Loucy (cell line): ENCODE results near the gene C10orf105.

Experiments used
- H2AFZ ChIP-seq: fragments of 200-600 bp; sonication (generic); 2 replicates; pipeline ENCODE4 v1.6.0; 2016; ENCODE audit warnings: antibody characterized with exemption, mild to moderate bottlenecking, low read length, moderate library complexity
- H3F3A ChIP-seq: fragments of 200-600 bp; 2 replicates; pipeline ENCODE4 v1.6.0; 2016; ENCODE audit warnings: antibody characterized with exemption, low read depth, mild to moderate bottlenecking
- H3K27me3 ChIP-seq: fragments of 200-600 bp; sonication (generic); 2 replicates; pipeline ENCODE4 v1.6.1; 2014; ENCODE audit warnings: low read length, mild to moderate bottlenecking; ENCODE audit not compliant: insufficient read depth, poor library complexity, severe bottlenecking
- H3K36me3 ChIP-seq: fragments of 200-600 bp; sonication (generic); 2 replicates; pipeline ENCODE4 v1.6.1; 2016; ENCODE audit warnings: low read length; ENCODE audit not compliant: insufficient read depth
- H3K4me1 ChIP-seq: fragments of 200-600 bp; sonication (generic); 2 replicates; pipeline ENCODE4 v1.5.1; 2014; ENCODE audit warnings: low read length, mild to moderate bottlenecking; ENCODE audit not compliant: insufficient read depth, poor library complexity, severe bottlenecking
- H3K4me2 ChIP-seq: fragments of 200-600 bp; sonication (generic); 2 replicates; pipeline ENCODE4 v1.6.0; 2014; ENCODE audit warnings: antibody characterized with exemption, low read length, low read depth, mild to moderate bottlenecking; ENCODE audit not compliant: poor library complexity, severe bottlenecking
- H3K4me3 ChIP-seq: fragments of 200-600 bp; sonication (generic); 2 replicates; pipeline ENCODE4 v1.5.1; 2014; ENCODE audit warnings: low read length, mild to moderate bottlenecking, mixed read lengths; ENCODE audit not compliant: poor library complexity, severe bottlenecking
- H3K79me2 ChIP-seq: fragments of 200-600 bp; sonication (generic); 2 replicates; pipeline ENCODE4 v1.6.1; 2014; ENCODE audit warnings: low read length; ENCODE audit not compliant: insufficient read depth
- H3K9ac ChIP-seq: fragments of 200-600 bp; sonication (generic); 2 replicates; pipeline ENCODE4 v1.6.0; 2014; ENCODE audit warnings: mild to moderate bottlenecking, low read depth, low read length, moderate library complexity; ENCODE audit not compliant: poor library complexity, severe bottlenecking
- H3K9me2 ChIP-seq: fragments of 200-600 bp; sonication (generic); replicated peaks from 2 replicates; pipeline ENCODE4 v1.6.1; 2016; ENCODE audit warnings: low read depth, low read length, mixed read lengths
- H3K9me3 ChIP-seq: fragments of 200-600 bp; sonication (generic); 2 replicates; pipeline ENCODE4 v1.6.1; 2014; ENCODE audit warnings: mild to moderate bottlenecking, antibody characterized with exemption, low read length, low read depth; ENCODE audit not compliant: insufficient read depth
- H4K20me1 ChIP-seq: fragments of 200-600 bp; sonication (generic); 2 replicates; pipeline ENCODE4 v1.6.0; 2014; ENCODE audit warnings: antibody characterized with exemption, low read length, mild to moderate bottlenecking; ENCODE audit not compliant: insufficient read depth, poor library complexity, severe bottlenecking
- EZH2phosphoT487 ChIP-seq: fragments of 200-600 bp; IDR thresholded peaks from 2 replicates; pipeline ENCODE4 v1.6.1; 2018; ENCODE audit warnings: antibody characterized with exemption, mild to moderate bottlenecking, moderate library complexity, borderline replicate concordance
- TF ChIP-seq, protein P1 (sequence below): fragments of 200-600 bp; sonication (generic); conservative IDR thresholded peaks from 2 replicates; pipeline ENCODE4 v1.5.1; 2014; ENCODE audit warnings: mild to moderate bottlenecking, antibody characterized with exemption, low read length

C10orf105 gene

DNA sequence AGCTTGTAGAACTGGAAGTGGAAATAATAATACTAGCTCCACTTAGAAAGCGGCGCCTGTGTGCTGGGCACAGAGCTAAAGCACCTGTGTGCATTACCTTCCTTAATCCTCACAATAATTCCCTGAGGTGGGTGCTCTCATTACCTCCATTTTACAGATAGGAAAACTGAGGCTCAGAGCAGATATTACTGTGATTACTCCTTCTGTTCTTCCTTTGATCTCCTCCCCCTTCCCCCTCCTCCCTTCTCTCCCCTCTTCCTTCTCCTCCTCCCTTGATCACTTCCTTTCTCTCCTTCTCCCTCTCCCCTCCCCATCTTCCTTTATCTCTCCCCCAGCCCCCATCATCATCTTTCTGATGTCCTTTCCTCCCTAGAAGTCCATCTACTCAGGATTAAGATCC, 55.0 kb downstream of the C10orf105 start:
- Histone ChIP-seq H3K4me2 (no peak overlapping the region), H3F3A (no peaks in the 10 kb centered on the region), H3K9ac (no peak overlapping the region), H3K9me2 (no peaks in the 10 kb centered on the region), H3K79me2 (no peaks in the 10 kb centered on the region), H3K36me3 (no peaks in the 10 kb centered on the region), H2AFZ (no peak overlapping the region), H3K4me1 (peaks cover 11% of the 10 kb centered on the region), H3K4me3 (no peak overlapping the region), H4K20me1 (no peaks in the 10 kb centered on the region), H3K27me3 (no peaks in the 10 kb centered on the region), H3K9me3 (no peaks in the 10 kb centered on the region)
- TF ChIP-seq, protein P1, sequence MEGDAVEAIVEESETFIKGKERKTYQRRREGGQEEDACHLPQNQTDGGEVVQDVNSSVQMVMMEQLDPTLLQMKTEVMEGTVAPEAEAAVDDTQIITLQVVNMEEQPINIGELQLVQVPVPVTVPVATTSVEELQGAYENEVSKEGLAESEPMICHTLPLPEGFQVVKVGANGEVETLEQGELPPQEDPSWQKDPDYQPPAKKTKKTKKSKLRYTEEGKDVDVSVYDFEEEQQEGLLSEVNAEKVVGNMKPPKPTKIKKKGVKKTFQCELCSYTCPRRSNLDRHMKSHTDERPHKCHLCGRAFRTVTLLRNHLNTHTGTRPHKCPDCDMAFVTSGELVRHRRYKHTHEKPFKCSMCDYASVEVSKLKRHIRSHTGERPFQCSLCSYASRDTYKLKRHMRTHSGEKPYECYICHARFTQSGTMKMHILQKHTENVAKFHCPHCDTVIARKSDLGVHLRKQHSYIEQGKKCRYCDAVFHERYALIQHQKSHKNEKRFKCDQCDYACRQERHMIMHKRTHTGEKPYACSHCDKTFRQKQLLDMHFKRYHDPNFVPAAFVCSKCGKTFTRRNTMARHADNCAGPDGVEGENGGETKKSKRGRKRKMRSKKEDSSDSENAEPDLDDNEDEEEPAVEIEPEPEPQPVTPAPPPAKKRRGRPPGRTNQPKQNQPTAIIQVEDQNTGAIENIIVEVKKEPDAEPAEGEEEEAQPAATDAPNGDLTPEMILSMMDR, result no peak
- no peak for TF ChIP-seq EZH2phosphoT487

DNA sequence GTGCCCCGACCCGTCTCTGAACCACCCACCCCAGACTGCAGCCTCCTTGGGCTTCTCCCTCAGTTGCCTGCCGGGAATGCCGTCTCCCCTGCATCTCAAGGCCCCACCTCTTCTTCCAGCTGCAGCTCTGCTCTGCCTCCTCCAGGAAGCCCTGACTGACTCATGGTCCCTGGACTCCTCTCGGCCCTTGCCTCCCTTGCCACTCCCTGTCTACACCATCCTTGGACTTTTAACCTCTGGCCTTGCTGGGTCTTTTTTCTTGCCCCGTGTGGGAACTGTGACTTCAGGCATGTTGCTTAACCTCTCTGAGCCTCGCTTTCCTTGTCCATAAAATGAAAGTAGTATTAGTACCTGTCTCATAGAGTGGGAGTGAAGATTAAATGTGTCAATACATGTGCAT, 56.3 kb downstream of the C10orf105 start:
- Histone ChIP-seq H3K79me2 (no peaks in the 10 kb centered on the region), H3K4me2 (no peak overlapping the region), H3K9me2 (no peaks in the 10 kb centered on the region), H2AFZ (no peak overlapping the region), H3K36me3 (no peaks in the 10 kb centered on the region), H3K9me3 (no peaks in the 10 kb centered on the region), H3K4me3 (no peak overlapping the region), H4K20me1 (no peaks in the 10 kb centered on the region), H3K4me1 (peaks cover 17% of the 10 kb centered on the region), H3F3A (no peaks in the 10 kb centered on the region), H3K27me3 (no peaks in the 10 kb centered on the region), H3K9ac (no peak overlapping the region)
- TF ChIP-seq, protein P1, result no peak
- TF ChIP-seq EZH2phosphoT487, result no peak

DNA sequence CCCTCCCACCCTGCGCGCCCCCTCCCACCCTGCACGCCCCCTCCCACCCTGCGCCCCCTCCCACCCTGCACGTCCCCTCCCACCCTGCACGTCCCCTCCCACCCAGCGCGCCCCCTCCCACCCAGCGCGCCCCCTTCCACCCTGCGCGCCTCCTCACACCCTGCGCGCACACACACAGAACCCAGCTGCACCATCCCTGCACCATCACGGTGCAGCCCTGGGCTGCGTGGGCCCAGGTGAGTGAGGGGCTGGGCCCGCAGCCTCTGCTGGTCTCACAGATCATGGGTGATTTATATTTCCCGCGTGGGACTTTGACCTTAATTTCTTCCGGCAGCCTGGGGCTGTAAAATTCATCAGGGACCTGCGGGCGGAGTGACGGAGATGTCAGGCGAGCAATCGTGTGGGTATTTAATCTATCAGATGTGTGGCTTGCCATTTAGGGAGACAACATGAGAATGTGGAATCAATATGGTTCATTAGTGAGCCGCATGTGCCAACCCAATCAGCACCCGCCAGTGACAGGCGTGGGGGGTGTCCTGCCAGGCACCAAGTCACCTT, 57.7 kb downstream of the C10orf105 start:
- Histone ChIP-seq H3K9me2 (no peaks in the 10 kb centered on the region), H3K79me2 (no peaks in the 10 kb centered on the region), H2AFZ (no peak overlapping the region), H3K27me3 (no peaks in the 10 kb centered on the region), H3K9me3 (no peaks in the 10 kb centered on the region), H3K4me1 (peaks cover 11% of the 10 kb centered on the region), H3K36me3 (no peaks in the 10 kb centered on the region), H4K20me1 (no peaks in the 10 kb centered on the region), H3K4me2 (no peak overlapping the region), H3K9ac (no peak overlapping the region), H3K4me3 (no peak overlapping the region), H3F3A (no peaks in the 10 kb centered on the region)
- TF ChIP-seq, protein P1, result no peak
- TF ChIP-seq EZH2phosphoT487, result no peak
